PC-3 (cell line): ENCODE measurements around the gene CLEC5A. TPM values are rescaled to one million over a fixed set of nuclear protein-coding genes. Genes with fewer than 3 reads are reported as not detected.
"Not testable (repeated sequence)": the region's sequence is repeated elsewhere in the genome, so short reads cannot be mapped to it uniquely, and the experiment has no call there.

Source experiments
- ATAC-seq: fragments of 200-7000 bp; cut with Tn5 transposase; 2 replicates; pipeline ENCODE4 v1.9.1; 2020; ENCODE audit warnings: mild to moderate bottlenecking, moderate library complexity
- BruUV-seq: library from RNA; stranded (reverse); fragments of 400-500 nt; replicated peaks from 2 replicates; lab custom pipeline; 2021; lab: Mats Ljungman, UMichigan
- CTCF ChIA-PET: fragments of 300-600 bp; sonication (Branson Sonifier 250); formaldehyde crosslinking; loops from one replicate; lab custom pipeline; 2022; ENCODE audit warnings: antibody characterized with exemption; lab: Charles Lee
- POLR2A ChIA-PET: fragments of 300-600 bp; sonication (Branson Sonifier 250); formaldehyde crosslinking; loops from one replicate; lab custom pipeline; 2022; ENCODE audit warnings: antibody characterized with exemption; ENCODE audit not compliant: unreplicated experiment; lab: Charles Lee
- DNase-seq: peaks from one replicate; pipeline ENCODE4 v3.0.0-alpha.2; 2015
- H2AFZ ChIP-seq: fragments of 300-600 bp; sonication (generic); 2 replicates; pipeline ENCODE4 v1.6.0; 2016; ENCODE audit warnings: antibody characterized with exemption, low read length
- H3F3A ChIP-seq: fragments of 300-600 bp; sonication (generic); one replicate; pipeline ENCODE4 v1.6.0; 2017; ENCODE audit warnings: antibody characterized with exemption, low read length, control low read depth, mild to moderate bottlenecking; ENCODE audit not compliant: unreplicated experiment
- H3K27ac ChIP-seq: fragments of 300-600 bp; sonication (generic); 2 replicates; pipeline ENCODE4 v1.5.1; 2016; ENCODE audit warnings: mild to moderate bottlenecking, low read length
- H3K27me3 ChIP-seq: fragments of 300-600 bp; sonication (generic); 2 replicates; pipeline ENCODE4 v1.6.1; 2016; ENCODE audit warnings: low read length, mixed read lengths
- H3K36me3 ChIP-seq: fragments of 300-600 bp; sonication (generic); 2 replicates; pipeline ENCODE4 v1.6.1; 2016; ENCODE audit warnings: low read depth, mixed run types, low read length, mixed read lengths
- H3K4me1 ChIP-seq: fragments of 300-600 bp; sonication (generic); 2 replicates; pipeline ENCODE4 v1.5.1; 2016; ENCODE audit warnings: low read length; ENCODE audit not compliant: insufficient read depth
- H3K4me2 ChIP-seq: fragments of 300-600 bp; sonication (generic); 2 replicates; pipeline ENCODE4 v1.6.0; 2016; ENCODE audit warnings: low read length
- H3K4me3 ChIP-seq: fragments of 300-600 bp; sonication (generic); 2 replicates; pipeline ENCODE4 v1.5.1; 2016; ENCODE audit warnings: mild to moderate bottlenecking, low read length, mixed read lengths
- H3K79me2 ChIP-seq: fragments of 300-600 bp; sonication (generic); 2 replicates; pipeline ENCODE4 v1.6.1; 2017; ENCODE audit warnings: low read length, mixed read lengths
- H3K9ac ChIP-seq: fragments of 300-600 bp; sonication (generic); 2 replicates; pipeline ENCODE4 v1.6.0; 2016; ENCODE audit warnings: mild to moderate bottlenecking, low read length
- H3K9me2 ChIP-seq: fragments of 300-600 bp; sonication (generic); replicated peaks from 2 replicates; pipeline ENCODE4 v1.6.1; 2016; ENCODE audit warnings: mixed run types, low read length, mixed read lengths
- H3K9me3 ChIP-seq: fragments of 300-600 bp; sonication (generic); 2 replicates; pipeline ENCODE4 v1.6.1; 2016; ENCODE audit warnings: low read length, mixed read lengths
- H4K20me1 ChIP-seq: fragments of 300-600 bp; sonication (generic); 2 replicates; pipeline ENCODE4 v1.6.1; 2016; ENCODE audit warnings: low read length, mixed read lengths
- EZH2 ChIP-seq: fragments of 300-600 bp; sonication (generic); IDR thresholded peaks from one replicate; pipeline ENCODE4 v1.6.1; 2017; ENCODE audit warnings: antibody characterized with exemption, mild to moderate bottlenecking, low read length; ENCODE audit not compliant: unreplicated experiment
- EZH2phosphoT487 ChIP-seq: fragments of 300-600 bp; sonication (generic); IDR thresholded peaks from 2 replicates; pipeline ENCODE4 v1.6.1; 2018; ENCODE audit warnings: mild to moderate bottlenecking, antibody characterized with exemption, low read length, borderline replicate concordance
- intact Hi-C: fragments of 100-400 bp; cut with micrococcal nuclease; formaldehyde crosslinking; loops from 2 replicates; pipeline ENCODE4 v1.9.0; 2023
- total RNA-seq: library from RNA; depleted of rRNA; stranded (reverse); fragments of >200 nt; gene quantifications from 2 replicates; pipeline ENCODE4 v1.2.3, GENCODE V29; 2014
- TF ChIP-seq, protein P1 (sequence below): fragments of 300-600 bp; sonication (generic); conservative IDR thresholded peaks from 2 replicates; pipeline ENCODE4 v1.5.1; 2017; ENCODE audit warnings: antibody characterized with exemption, low read depth, mild to moderate bottlenecking, low read length

CLEC5A gene
- total RNA-seq, 1 experiment from 2014 or later = not detected

- H4K20me1 ChIP-seq = no peaks in the 10 kb centered on the region
- H3K4me2 ChIP-seq = no peak overlapping the region
- CTCF ChIA-PET = no interaction called here
- H3K9ac ChIP-seq = no peak overlapping the region
- no peaks in the 10 kb centered on the region for H3F3A ChIP-seq
- no peak for ATAC-seq
- H3K36me3 ChIP-seq = no peaks in the 10 kb centered on the region
- no peaks in the 10 kb centered on the region for H3K79me2 ChIP-seq
- TF ChIP-seq, protein P1, sequence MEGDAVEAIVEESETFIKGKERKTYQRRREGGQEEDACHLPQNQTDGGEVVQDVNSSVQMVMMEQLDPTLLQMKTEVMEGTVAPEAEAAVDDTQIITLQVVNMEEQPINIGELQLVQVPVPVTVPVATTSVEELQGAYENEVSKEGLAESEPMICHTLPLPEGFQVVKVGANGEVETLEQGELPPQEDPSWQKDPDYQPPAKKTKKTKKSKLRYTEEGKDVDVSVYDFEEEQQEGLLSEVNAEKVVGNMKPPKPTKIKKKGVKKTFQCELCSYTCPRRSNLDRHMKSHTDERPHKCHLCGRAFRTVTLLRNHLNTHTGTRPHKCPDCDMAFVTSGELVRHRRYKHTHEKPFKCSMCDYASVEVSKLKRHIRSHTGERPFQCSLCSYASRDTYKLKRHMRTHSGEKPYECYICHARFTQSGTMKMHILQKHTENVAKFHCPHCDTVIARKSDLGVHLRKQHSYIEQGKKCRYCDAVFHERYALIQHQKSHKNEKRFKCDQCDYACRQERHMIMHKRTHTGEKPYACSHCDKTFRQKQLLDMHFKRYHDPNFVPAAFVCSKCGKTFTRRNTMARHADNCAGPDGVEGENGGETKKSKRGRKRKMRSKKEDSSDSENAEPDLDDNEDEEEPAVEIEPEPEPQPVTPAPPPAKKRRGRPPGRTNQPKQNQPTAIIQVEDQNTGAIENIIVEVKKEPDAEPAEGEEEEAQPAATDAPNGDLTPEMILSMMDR = no peak
- TF ChIP-seq EZH2phosphoT487 = no peak
- no peak for TF ChIP-seq EZH2
- peaks cover 16% of the 10 kb centered on the region for H3K27me3 ChIP-seq
- POLR2A ChIA-PET = no interaction called here
- H3K4me3 ChIP-seq = no peak overlapping the region
- H3K27ac ChIP-seq = no peak overlapping the region
- no peak for DNase-seq
- intact Hi-C loops = no loop called here
- no peaks in the 10 kb centered on the region for H3K4me1 ChIP-seq
- H3K9me2 ChIP-seq = no peaks in the 10 kb centered on the region
- no peaks in the 10 kb centered on the region for H3K9me3 ChIP-seq
- H2AFZ ChIP-seq = no peak overlapping the region
- no TSS peak for BruUV-seq
Measured at GRCh38 chr7:141992156-141992555, 45.4 kb upstream of the CLEC5A start.

DNA sequence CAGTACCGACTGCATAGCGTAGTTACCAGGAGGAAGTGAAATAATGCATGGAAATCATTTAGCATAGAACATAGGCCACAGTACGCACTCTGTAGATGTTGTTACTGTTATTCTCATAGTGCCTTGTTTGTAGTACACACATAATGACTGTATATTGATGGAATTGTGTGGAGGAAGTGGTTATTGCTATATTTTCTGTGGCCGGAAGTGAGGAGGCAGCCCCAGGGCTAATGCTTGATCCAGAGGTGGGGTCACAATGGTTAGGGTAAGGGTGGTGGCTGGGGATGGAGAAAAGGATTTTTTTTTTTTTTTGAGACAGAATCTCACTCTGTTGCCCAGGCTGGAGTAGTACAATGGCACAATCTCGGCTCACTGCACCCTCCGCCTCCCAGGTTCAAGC lies 44.4 kb upstream of the CLEC5A start:
- CTCF ChIA-PET = no interaction called here
- no peaks in the 10 kb centered on the region for H3K79me2 ChIP-seq

GRCh38 chr7:141990011-141990725 lies 43.4 kb upstream of the CLEC5A start:
- Histone ChIP-seq H3K9ac (no peak overlapping the region), H3K9me2 (no peaks in the 10 kb centered on the region), H3K9me3 (no peaks in the 10 kb centered on the region), H2AFZ (no peak overlapping the region), H3K4me3 (no peak overlapping the region), H3K27ac (no peak overlapping the region), H3F3A (no peaks in the 10 kb centered on the region), H3K4me2 (no peak overlapping the region), H3K4me1 (no peaks in the 10 kb centered on the region), H3K27me3 (peaks cover 7% of the 10 kb centered on the region), H4K20me1 (no peaks in the 10 kb centered on the region), H3K36me3 (no peaks in the 10 kb centered on the region), H3K79me2 (no peaks in the 10 kb centered on the region)
- DNase-seq = no peak
- no peak for ATAC-seq
- no peak for TF ChIP-seq EZH2phosphoT487
- TF ChIP-seq, protein P1 = no peak
- no peak for TF ChIP-seq EZH2
- intact Hi-C loops = no loop called here
- no TSS peak for BruUV-seq
- POLR2A ChIA-PET = no interaction called here
- CTCF ChIA-PET = no interaction called here

More for the DNA sequence above, 44.4 kb upstream of the CLEC5A start:
- ATAC-seq (no peak), DNase-seq (no peak)
- Histone ChIP-seq H3K4me3 (no peak overlapping the region), H3K27ac (no peak overlapping the region), H3K9me3 (no peaks in the 10 kb centered on the region), H3K9me2 (no peaks in the 10 kb centered on the region), H3K9ac (no peak overlapping the region), H3F3A (no peaks in the 10 kb centered on the region), H3K36me3 (no peaks in the 10 kb centered on the region), H4K20me1 (no peaks in the 10 kb centered on the region), H2AFZ (no peak overlapping the region), H3K4me2 (no peak overlapping the region), H3K4me1 (no peaks in the 10 kb centered on the region), H3K27me3 (peaks cover 14% of the 10 kb centered on the region)
- BruUV-seq = no TSS peak
- POLR2A ChIA-PET = no interaction called here
- TF ChIP-seq, protein P1 = no peak
- no peak for TF ChIP-seq EZH2
- no peak for TF ChIP-seq EZH2phosphoT487
- intact Hi-C loops = no loop called here

DNA sequence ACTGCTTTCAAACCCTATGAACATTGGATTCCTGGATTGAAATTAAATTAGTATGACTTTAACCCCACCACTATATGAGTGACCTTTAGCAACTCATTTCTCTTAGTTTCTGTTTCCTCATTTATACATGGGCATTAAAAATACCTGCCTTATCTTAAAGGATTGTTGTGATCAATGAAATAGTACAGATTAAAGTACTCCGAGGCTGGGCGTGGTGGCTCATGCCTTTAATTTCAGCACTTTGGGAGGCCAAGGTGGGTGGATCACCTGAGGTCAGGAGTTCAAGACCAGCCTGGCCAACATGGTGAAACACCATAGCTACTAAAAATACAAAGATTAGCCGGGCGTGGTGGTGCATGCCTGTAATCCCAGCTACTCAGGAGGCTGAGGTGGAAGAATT lies 41.0 kb upstream of the CLEC5A start:
- POLR2A ChIA-PET, H3K36me3 ChIP-seq, ATAC-seq, H4K20me1 ChIP-seq, H2AFZ ChIP-seq, H3K4me3 ChIP-seq, intact Hi-C loops, CTCF ChIA-PET, H3K27me3 ChIP-seq, BruUV-seq, H3K9ac ChIP-seq, H3F3A ChIP-seq, DNase-seq, H3K79me2 ChIP-seq, H3K9me2 ChIP-seq, H3K27ac ChIP-seq, H3K9me3 ChIP-seq, H3K4me1 ChIP-seq, H3K4me2 ChIP-seq: not testable (repeated sequence)
